ENCODE measurements around the gene KANSL1.

- TF ChIP-seq CTCF (IDR thresholded peaks at IDR 0.05) = no peak
- TF ChIP-seq POLR2A (IDR thresholded peaks at IDR 0.05) = no peak
These were observed 75.2 kb downstream of the KANSL1 start for GRCh38 chr17:46117850-46118696.
